ENCODE data around the gene AGBL4. TPM values are rescaled to one million over a fixed set of nuclear protein-coding genes. Genes with fewer than 3 reads are reported as not detected.

Gene AGBL4
- total RNA-seq, 4 donors from 2014 or later: not detected

GRCh38 chr1:48955774-48956173 is 1068.0 kb downstream of the AGBL4 start:
- DNase-seq (no peak), ATAC-seq (no peak)
- in situ Hi-C loops (cut with MboI; ENCODE audit: low sequenced_read_pairs in 4 of 4) (no loop called here), intact Hi-C loops (cut with DNase I; ENCODE audit: low total_unique reads) (no loop called here)
- TF ChIP-seq CTCF (IDR thresholded peaks at IDR 0.05 in 4 of 5, conservative IDR thresholded peaks at IDR 0.05 in 1 of 5): no peak
- TF ChIP-seq POLR2A (IDR thresholded peaks at IDR 0.05): no peak
- no peak overlapping the region for H3K4me3 ChIP-seq
- no peak overlapping the region for H3K27ac ChIP-seq
- no peaks in the 10 kb centered on the region for H3K27me3 ChIP-seq
- no peaks in the 10 kb centered on the region for H3K36me3 ChIP-seq
- no peaks in the 10 kb centered on the region for H3K4me1 ChIP-seq
- H3K9me3 ChIP-seq: no peaks in the 10 kb centered on the region

DNA sequence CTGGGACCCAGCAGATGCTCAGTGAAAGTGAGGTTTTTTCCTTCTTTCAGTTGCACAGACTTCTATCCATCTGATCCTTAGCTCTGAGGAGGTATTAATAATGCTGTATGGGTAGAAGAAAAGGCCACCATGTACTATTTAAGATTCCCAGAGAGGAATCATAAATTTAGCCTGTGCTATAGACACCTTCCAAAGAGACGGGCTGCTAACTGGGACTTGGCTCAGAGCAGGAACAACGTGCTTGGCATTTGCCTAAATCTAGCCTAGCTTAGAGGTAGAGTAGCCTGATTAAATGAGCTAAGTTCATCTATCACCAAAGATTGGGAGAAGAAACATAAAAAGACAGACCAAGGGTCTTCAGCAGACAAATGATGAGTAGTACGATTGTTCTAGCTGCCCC is 1070.1 kb downstream of the AGBL4 start:
- no peaks in the 10 kb centered on the region for H3K4me1 ChIP-seq
- no peak for TF ChIP-seq POLR2A (IDR thresholded peaks at IDR 0.05)
- TF ChIP-seq CTCF (IDR thresholded peaks at IDR 0.05 in 4 of 5, conservative IDR thresholded peaks at IDR 0.05 in 1 of 5): no peak
- no peaks in the 10 kb centered on the region for H3K36me3 ChIP-seq
- in situ Hi-C loops (cut with MboI; ENCODE audit: low sequenced_read_pairs in 4 of 4) (no loop called here), intact Hi-C loops (cut with DNase I; ENCODE audit: low total_unique reads) (no loop called here)
- no peak overlapping the region for H3K27ac ChIP-seq
- DNase-seq (no peak), ATAC-seq (no peak)
- no peak overlapping the region for H3K4me3 ChIP-seq
- no peaks in the 10 kb centered on the region for H3K9me3 ChIP-seq
- H3K27me3 ChIP-seq: peaks cover 0 to under 1% (median 0%) of the 10 kb centered on the region in 3 donors

DNA sequence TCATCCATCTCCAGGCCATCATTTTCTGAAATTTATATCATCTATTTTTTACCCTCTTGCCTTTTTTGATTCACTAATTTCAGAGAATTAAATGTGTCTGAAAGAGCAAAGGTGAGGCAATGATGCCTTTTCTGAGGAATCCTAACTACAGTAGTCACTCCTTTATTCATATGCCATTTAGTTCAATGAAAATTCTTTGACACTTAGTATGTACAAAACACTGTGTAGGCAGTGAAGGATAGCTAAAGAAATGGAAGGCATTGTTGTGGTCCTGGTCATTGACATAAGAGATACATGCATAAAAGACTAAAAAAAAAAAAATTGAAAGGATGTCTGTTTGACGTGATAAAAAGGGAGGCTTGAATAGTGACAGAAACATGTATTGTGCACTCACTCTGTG is 1075.2 kb downstream of the AGBL4 start:
- in situ Hi-C loops (cut with MboI; ENCODE audit: low sequenced_read_pairs in 4 of 4) (no loop called here), intact Hi-C loops (cut with DNase I; ENCODE audit: low total_unique reads) (no loop called here)
- TF ChIP-seq POLR2A (IDR thresholded peaks at IDR 0.05) (no peak), CTCF (IDR thresholded peaks at IDR 0.05 in 4 of 5, conservative IDR thresholded peaks at IDR 0.05 in 1 of 5) (no peak)
- H3K4me3 ChIP-seq: no peak overlapping the region
- no peak for DNase-seq
- H3K27me3 ChIP-seq: peaks cover 0 to 3% (median 0%) of the 10 kb centered on the region in 3 donors
- ATAC-seq: no peak
- no peaks in the 10 kb centered on the region for H3K4me1 ChIP-seq
- H3K36me3 ChIP-seq: no peaks in the 10 kb centered on the region
- no peaks in the 10 kb centered on the region for H3K9me3 ChIP-seq
- no peak overlapping the region for H3K27ac ChIP-seq

- Histone ChIP-seq H3K27ac (no peak overlapping the region), H3K27me3 (peaks cover 0 to 3% (median 0%) of the 10 kb centered on the region in 3 donors), H3K9me3 (no peaks in the 10 kb centered on the region), H3K4me3 (no peak overlapping the region), H3K4me1 (peaks cover 0 to 6% of the 10 kb centered on the region in 2 donors), H3K36me3 (no peaks in the 10 kb centered on the region)
- DNase-seq: no peak
- in situ Hi-C loops (cut with MboI; ENCODE audit: low sequenced_read_pairs in 4 of 4): no loop called here
- intact Hi-C loops (cut with DNase I; ENCODE audit: low total_unique reads): no loop called here
- TF ChIP-seq CTCF (IDR thresholded peaks at IDR 0.05 in 4 of 5, conservative IDR thresholded peaks at IDR 0.05 in 1 of 5): no peak
- no peak for TF ChIP-seq POLR2A (IDR thresholded peaks at IDR 0.05)
- no peak for ATAC-seq
These were observed 1075.8 kb downstream of the AGBL4 start for GRCh38 chr1:48947761-48948537.
